IMR-90 (cell line): Measurements from ENCODE around the gene KPNA3.

Experiments
- BHLHE40 ChIP-seq: fragments of 150-350 bp; IDR thresholded peaks from 2 replicates; pipeline ENCODE4 v1.6.1; 2016; ENCODE audit warnings: mild to moderate bottlenecking, low read depth, low read length
- CHD1 ChIP-seq: IDR thresholded peaks from 2 replicates; pipeline ENCODE4 v1.6.1; 2012; ENCODE audit warnings: low read depth, low read length, improper control_type of control experiment
- POLR2A ChIP-seq: IDR thresholded peaks from 2 replicates; pipeline ENCODE4 v1.6.1; 2012; ENCODE audit warnings: mild to moderate bottlenecking, low read depth, low read length
- RAD21 ChIP-seq: IDR thresholded peaks from 2 replicates; pipeline ENCODE4 v1.6.1; 2012; ENCODE audit warnings: low read length, improper control_type of control experiment
- RFX5 ChIP-seq: IDR thresholded peaks from 2 replicates; pipeline ENCODE4 v1.8.0; 2012; ENCODE audit warnings: low read depth, mild to moderate bottlenecking, low read length, moderate library complexity
- TF ChIP-seq, protein P1 (sequence below): conservative IDR thresholded peaks from 2 replicates; pipeline ENCODE4 v1.5.1; 2012; ENCODE audit warnings: mild to moderate bottlenecking, low read depth, low read length, improper control_type of control experiment
- TF ChIP-seq, protein P2 (sequence below): fragments of 150-350 bp; IDR thresholded peaks from 2 replicates; pipeline ENCODE4 v1.6.1; 2016; ENCODE audit warnings: low read depth, mild to moderate bottlenecking, low read length, moderate library complexity, borderline replicate concordance

DNA sequence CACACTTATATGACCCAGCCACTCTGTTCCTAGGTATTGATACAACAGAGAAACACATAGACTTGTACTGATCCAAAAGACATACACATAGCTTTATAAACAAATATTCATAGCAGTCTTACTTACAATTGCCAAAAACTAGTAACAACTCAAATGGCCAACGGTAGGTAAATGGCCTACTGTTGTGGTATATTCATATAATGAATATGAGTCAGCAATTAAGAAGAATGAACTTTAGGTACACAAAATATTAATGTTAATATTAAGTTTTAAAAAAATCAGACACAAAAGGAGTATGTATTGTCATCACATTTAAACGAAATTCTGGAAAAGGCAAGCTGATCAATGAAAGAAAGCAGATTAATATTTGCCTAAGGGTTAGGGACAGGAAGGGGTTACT lies 19.7 kb downstream of the KPNA3 start:
- TF ChIP-seq, protein P1, sequence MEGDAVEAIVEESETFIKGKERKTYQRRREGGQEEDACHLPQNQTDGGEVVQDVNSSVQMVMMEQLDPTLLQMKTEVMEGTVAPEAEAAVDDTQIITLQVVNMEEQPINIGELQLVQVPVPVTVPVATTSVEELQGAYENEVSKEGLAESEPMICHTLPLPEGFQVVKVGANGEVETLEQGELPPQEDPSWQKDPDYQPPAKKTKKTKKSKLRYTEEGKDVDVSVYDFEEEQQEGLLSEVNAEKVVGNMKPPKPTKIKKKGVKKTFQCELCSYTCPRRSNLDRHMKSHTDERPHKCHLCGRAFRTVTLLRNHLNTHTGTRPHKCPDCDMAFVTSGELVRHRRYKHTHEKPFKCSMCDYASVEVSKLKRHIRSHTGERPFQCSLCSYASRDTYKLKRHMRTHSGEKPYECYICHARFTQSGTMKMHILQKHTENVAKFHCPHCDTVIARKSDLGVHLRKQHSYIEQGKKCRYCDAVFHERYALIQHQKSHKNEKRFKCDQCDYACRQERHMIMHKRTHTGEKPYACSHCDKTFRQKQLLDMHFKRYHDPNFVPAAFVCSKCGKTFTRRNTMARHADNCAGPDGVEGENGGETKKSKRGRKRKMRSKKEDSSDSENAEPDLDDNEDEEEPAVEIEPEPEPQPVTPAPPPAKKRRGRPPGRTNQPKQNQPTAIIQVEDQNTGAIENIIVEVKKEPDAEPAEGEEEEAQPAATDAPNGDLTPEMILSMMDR = no peak
- TF ChIP-seq, protein P2, sequence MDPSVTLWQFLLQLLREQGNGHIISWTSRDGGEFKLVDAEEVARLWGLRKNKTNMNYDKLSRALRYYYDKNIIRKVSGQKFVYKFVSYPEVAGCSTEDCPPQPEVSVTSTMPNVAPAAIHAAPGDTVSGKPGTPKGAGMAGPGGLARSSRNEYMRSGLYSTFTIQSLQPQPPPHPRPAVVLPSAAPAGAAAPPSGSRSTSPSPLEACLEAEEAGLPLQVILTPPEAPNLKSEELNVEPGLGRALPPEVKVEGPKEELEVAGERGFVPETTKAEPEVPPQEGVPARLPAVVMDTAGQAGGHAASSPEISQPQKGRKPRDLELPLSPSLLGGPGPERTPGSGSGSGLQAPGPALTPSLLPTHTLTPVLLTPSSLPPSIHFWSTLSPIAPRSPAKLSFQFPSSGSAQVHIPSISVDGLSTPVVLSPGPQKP = no peak
- TF ChIP-seq CHD1 (no peak), RAD21 (no peak), POLR2A (no peak), BHLHE40 (no peak), RFX5 (no peak)
